ENCODE data around the gene SPOP.

SPOP gene

DNA sequence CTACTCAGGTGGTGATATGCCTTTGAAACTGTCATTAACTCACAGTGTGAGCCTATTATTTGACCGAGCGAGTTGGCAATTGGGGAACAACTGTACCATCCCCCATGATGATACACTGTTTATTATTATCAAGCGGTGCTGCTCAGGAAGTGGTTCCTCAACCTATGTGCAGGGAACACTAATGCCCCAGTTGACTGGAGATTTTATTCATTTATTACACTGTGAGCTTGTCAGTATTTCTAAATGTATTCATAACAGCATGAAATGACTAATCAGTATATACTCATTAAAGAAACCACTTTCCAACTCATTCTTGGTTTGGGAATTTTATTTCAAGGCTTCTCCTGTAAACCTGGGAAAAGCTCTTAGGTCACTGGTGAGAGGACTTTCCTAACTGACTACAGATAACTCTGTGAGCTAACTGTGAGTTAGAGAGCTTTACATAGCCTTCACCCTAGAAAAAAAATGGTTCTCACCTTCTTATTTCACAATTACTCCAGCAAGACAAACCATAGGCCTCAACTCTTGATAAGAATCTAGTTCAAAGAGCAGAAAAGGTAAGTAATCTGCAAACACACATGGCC lies 59.8 kb downstream of the SPOP start:
- in situ Hi-C loops (cut with HindIII; ENCODE audit: low sequenced_read_pairs), result no loop called here

DNA sequence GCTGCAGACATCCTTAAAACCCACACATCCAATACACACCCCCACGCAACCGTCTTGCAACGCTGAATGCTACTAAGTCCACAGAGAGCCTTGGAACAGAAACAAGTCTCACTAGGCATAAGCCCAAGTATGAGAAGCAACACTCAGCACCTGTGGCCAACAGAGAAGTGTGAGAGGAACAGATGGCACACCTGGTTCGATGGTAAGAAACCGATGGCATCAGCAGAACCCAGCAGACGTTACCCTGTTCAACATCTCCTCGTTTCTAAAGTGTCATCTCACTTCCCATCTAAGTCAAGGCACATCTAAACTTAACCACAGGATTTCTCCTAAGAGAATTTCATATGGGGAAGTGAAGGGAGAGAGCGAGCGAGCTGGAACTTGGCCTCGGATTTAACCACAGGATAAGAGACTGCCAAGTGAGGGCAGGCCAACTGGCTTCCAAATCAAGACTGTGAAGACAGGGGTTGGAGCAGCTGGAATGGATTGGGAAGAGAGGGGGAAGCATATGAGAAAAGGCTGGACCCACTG lies 61.2 kb downstream of the SPOP start:
- in situ Hi-C loops (cut with HindIII; ENCODE audit: low sequenced_read_pairs), result no loop called here

DNA sequence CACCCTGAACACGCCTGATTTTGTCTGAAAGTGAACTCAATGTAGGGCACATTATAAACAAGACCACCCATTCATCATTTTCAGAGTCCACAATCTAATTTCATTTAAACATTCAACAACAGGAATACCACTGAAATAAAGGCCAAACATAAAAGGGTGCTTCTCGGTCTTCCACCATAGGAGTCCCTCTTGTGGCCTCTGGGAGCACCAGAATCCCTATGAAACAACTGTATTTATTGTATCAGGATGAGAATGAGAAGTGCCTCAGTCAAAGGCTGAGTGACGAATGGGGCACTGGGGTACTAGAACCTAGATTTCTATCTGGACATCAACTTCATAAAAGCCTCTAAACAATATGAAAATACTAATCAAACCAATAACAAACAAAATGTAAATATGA lies 61.8 kb downstream of the SPOP start:
- in situ Hi-C loops (cut with HindIII; ENCODE audit: low sequenced_read_pairs), result no loop called here

DNA sequence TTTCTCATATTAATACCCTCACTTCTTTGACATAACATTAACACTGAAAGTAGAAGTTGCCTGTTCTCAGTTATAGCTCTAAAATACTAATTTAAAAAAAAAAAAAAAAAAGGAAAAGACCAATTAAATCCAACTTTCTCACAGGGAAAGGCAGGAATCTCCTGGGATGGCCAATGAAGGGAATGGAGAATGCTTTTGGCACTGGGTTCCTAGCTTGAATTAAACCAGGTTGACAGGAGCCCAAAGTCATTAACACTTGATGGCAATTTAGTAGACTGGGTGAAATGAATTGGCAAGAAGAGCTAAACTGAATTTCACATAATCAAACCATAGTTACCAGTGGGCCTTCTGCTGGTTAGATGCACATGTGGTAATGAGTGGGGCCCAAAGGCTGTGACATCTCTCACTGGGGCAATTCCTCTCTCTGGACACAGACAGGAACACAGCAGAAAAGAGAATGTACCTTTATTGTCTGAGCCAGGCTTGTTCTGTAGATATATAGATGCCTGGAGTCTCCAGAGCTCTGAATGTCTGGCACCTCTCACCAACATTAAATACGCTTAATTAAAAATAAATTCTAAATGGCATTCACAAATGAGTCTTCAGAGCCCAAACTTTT lies 64.6 kb downstream of the SPOP start:
- in situ Hi-C loops (cut with HindIII; ENCODE audit: low sequenced_read_pairs), result no loop called here

DNA sequence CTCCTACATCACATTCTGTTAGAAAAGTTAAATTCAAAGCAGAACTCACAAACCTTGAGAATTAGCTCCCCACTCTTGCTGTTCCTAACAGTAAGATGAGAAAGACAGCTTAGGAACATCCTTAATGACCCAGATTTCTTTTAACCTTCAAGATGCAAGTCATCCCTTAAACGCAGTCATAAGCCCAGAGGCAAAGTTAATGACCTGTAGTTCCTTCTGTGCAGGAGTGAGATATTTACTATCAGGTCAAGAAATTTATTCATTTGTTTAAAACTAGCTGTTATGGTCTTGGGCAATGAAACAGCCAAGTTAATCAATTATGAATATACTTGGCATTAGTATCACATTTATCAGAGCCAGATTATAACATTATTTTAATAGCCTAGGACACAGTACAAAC lies 65.2 kb downstream of the SPOP start:
- in situ Hi-C loops (cut with HindIII; ENCODE audit: low sequenced_read_pairs), result no loop called here

DNA sequence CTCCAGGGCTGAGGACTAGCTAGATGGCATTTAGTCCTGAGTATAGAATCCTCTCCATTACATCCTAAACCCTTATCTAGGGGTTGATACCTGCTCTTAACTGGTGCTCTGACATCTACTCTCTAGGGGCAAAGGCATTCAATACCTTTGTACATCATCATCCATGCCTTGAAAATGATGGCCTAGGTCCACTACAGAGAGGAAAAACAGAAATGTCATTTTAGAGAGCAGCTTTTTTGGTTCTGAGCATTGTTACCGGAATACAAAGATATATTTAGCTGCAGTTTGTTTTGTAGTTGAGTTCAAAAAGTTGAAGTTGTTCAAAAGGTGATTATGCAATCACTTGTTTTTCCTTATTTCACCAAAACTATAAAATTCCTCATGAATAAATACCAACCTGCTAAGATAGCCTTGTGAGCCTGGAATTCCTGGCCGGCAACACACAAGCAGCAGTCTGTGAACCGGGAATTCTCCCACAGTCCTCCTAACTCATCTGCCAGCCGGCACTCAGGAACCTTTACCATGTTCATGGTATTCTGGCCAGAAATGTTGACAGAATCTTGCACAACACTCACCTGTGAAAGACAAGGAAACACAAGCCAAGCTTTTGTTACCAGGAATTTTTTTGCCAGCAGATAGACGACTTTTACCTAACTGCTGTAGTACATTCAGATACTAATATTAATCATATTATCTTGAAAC lies 66.9 kb downstream of the SPOP start:
- in situ Hi-C loops (cut with HindIII; ENCODE audit: low sequenced_read_pairs), result no loop called here

DNA sequence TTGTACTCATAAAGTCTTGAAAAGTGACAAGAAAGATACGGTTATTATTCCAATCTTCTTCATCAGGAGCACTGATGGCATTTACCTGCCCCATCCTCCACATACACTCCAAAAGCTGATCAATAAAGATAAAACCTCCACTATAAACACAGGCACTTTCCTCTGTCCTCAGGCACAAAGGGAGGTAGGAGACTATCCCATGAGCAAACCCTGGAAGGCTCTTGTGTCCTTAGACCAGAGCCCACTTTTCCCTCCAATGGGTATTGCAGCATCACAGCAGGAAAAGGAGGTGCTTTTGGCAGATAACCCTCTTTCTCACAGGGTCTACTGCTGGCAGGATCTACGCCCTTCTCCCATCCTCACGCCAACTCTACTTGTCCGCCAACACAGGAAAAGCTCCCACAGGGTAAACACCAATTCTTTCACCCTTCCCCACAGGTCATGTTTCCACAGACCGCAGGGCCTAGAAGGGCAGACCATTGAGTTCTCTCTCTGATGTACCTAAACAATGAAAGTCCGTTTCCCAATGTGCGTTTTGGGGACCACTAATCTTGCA lies 73.5 kb downstream of the SPOP start:
- in situ Hi-C loops (cut with HindIII; ENCODE audit: low sequenced_read_pairs), result no loop called here

DNA sequence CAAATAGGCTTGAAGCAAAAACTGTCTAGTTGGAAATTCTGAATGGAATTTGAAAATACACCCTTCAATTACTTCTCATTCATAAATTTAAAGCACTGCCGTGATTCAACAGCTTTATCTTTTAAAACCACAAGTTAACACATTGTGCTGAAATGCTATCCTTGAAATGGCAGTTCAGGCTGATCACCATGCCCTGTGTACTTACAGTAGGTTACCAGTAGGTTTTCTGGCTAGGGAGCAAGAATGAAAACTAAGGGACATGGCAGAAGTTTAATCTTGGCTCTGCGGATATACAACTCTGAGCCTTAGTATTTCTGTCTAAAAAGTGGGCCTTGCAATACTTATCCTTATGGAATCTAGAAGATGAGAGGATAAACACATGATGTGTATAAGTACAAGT lies 74.2 kb downstream of the SPOP start:
- in situ Hi-C loops (cut with HindIII; ENCODE audit: low sequenced_read_pairs), result no loop called here

DNA sequence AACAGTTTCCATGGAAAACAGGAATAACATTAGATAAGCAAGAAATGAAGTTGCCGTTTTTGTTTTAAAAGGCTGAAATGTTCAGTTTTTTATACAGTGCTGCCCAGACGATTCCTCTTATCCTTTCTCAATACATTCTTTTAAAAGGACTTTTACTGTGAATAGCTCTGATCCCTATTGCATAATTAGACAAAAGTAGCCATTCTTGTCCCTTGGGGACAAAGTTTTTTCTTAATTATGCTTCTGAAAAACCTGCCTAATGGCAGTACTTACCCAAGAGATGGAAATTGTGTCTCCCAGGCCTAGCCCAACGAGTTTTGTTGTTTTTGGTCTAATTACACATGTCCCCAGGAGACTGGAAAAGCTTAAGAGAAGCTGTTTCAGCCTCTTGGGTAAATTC lies 74.7 kb downstream of the SPOP start:
- in situ Hi-C loops (cut with HindIII; ENCODE audit: low sequenced_read_pairs), result no loop called here

DNA sequence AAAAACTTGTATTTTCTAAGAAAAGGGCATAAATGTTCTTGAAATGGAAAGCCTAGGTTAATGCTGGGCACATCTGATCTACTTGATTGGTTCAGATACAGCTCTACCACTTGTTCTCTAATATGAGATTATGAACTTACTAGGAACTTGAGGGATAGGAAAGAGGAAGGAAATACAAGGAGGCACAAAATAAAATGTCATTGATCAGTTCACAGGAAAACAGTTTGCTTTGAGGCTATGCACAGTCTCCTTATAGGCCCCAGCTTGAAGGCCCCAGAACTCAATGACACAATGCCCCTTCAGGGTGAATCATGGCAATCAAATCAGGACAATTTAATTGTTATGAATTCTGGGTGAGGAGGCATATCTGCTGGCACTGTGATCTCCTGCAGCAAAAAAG lies 75.1 kb downstream of the SPOP start:
- in situ Hi-C loops (cut with HindIII; ENCODE audit: low sequenced_read_pairs), result no loop called here

DNA sequence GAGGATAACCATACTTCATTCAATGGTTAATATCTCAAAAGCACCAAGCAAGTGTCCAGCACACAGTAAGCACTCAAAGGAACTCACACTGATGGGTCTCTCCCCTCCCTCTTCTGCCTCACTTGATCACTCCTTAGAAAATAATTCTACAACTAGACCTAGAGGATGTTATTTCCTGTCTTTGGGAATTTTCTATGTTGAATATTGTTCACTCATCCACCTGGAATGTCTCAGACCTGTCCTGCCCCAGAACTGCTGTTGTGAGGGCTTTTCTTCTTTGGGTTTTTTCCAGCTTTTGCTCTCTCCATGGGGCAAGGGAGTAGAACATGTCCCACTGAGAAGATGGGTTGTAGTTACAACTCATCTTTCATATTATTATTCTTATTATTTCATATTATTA lies 76.9 kb downstream of the SPOP start:
- in situ Hi-C loops (cut with HindIII; ENCODE audit: low sequenced_read_pairs), result no loop called here

DNA sequence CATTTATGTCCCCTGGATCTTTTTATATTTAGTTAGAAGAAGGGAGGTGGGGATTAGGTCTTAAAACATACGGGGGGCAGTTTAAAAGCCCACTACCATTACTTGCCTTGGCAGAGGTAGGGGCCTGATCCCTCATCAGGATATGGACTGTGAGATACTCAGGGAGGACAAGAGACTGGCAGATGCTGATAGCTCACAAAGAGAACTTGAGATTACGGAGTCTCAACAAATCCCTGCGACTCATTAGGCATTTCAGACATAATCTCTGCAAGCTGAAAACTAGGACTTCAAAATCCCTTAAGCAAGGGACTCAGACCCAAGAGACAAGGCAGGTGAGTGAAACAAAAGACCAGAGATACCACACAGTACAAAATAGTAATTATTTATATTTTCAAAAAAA lies 79.0 kb downstream of the SPOP start:
- in situ Hi-C loops (cut with HindIII; ENCODE audit: low sequenced_read_pairs), result no loop called here

DNA sequence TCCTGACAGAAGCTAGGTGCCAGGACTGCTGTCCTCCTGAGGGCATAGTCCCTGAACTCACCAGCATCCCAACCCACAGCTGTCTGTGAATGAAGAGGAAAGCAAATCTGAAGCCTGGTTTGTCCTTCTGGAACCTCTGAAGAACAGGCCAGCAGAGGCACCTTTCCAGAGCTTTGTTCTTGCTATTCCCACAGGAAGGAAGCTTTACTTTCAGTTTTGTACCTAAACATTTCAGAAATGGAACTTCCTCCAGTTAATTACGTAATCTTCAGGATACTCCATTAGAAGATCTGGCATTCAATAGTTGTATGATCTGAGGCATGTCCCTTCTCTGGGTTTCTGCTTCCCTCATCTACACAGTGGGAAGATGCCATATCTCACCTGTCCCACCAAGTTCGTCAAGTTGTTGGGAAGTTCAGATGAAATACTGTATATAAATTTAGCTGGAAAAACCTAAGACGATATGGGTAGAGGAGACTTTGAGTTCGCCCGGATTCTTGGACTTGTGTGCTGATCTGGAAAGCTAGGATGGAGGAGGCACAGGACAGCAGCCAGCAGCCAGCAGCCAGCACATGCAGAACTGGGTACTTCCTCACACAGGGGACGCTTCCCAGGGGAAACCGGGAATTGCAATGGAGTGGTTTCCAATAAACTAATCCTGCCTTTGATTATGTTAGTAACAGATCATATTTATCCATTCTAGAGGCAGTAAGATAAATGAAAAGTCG lies 79.8 kb downstream of the SPOP start:
- in situ Hi-C loops (cut with HindIII; ENCODE audit: low sequenced_read_pairs), result no loop called here

DNA sequence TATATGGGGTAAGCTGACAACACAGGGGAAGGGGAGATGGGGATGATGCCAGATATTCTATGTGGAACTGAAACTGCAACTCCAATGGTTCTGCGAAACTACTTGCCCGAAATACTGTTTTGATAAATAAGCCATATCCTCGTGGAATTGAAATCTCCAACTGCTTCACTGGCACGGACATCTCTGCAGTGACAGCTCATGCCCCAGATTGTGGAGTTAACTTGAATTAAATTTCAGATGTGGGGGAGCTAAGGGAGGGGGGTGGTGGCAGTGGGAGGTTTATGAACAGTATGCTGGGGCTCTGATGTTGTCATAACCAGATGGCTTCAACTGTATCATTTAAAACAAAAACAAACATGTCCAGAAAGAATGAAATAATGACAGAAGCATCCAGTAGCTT lies 80.5 kb downstream of the SPOP start:
- in situ Hi-C loops (cut with HindIII; ENCODE audit: low sequenced_read_pairs), result no loop called here

DNA sequence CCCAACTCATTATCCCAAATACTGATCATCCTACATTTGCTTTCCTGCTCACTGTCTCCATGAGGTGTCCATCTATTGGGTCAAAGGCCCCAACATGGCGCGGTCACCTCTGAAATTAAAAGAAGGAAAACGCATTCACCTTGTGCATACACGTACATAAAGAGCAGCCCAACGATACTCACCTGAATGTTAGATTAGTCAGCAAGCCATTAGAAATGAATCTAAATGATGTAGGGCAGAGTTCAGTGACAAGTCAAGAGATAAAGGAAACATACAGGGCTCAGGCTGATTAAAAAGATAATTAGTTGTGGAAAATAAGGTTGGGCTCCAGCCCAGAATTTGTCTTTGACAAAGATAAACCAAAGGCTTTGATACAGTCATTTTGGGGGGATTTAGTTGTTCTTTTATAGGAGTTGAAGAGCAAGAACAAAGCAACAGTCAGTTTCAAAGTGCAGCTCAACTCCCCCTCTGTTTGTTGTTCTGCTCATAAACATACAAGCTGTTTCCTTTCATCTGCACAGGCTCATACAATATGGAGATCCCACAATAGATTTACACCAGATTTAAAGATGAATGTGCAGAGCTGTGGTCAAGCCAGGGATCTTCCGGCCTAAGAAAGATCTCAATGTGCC lies 81.2 kb downstream of the SPOP start:
- in situ Hi-C loops (cut with HindIII; ENCODE audit: low sequenced_read_pairs), result no loop called here

DNA sequence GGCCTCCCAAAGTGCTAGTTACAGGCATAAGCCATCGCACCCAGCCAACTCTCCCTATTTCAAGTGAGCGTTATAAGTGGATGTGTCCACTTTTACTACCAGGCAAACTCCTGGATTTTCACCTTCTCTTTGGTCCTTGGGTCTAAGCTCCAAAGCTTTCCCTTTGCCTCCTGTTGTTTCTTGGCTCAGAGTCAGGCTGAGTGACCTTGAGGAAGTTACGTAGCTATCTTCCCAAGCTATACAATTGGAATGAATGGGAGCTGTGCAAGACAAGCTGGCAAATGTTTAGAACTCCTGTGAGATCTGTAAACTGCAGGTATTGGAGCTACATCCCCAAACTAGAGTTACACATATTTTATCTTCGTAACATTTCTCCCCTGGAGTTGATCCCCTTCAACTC lies 81.9 kb downstream of the SPOP start:
- in situ Hi-C loops (cut with HindIII; ENCODE audit: low sequenced_read_pairs), result no loop called here

DNA sequence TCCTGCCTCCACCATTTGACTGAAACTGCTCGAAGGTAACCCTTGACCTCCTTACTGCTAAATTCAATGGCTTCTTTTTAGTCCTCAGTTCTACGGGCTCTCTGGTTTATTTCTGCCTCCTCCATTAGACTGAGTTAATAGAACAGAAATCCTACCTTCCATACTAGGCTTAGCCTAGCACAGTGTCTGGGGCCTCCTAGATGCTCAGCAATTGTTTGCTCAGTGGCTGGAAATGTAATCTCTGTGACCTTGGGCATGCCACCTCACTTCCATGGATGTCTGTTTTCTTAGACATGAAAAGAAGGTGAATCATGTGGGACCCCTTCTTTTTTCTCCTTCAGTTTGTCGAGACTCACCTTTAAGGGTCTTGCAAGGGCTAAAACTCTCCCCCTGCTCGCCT lies 82.6 kb downstream of the SPOP start:
- in situ Hi-C loops (cut with HindIII; ENCODE audit: low sequenced_read_pairs), result no loop called here

DNA sequence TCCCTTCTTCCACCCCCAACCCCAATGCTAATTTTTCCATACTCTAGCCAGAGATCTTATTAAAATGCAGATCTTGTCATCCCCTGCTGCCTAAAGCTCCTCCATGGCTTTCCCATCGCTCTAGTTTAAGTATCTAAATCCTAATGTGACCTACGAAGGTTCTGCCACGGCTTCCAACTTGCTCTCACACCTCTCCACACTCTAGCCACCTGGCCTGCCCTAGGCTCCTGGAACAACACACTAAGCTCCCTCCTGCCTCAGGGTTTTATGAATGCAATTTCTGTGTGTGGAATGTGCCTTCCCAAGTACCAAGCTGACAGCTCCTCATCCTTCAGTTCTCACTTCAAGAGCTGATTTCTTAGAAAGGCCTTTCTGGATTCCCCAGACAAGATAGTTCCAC lies 85.6 kb downstream of the SPOP start:
- in situ Hi-C loops (cut with HindIII; ENCODE audit: low sequenced_read_pairs), result no loop called here

DNA sequence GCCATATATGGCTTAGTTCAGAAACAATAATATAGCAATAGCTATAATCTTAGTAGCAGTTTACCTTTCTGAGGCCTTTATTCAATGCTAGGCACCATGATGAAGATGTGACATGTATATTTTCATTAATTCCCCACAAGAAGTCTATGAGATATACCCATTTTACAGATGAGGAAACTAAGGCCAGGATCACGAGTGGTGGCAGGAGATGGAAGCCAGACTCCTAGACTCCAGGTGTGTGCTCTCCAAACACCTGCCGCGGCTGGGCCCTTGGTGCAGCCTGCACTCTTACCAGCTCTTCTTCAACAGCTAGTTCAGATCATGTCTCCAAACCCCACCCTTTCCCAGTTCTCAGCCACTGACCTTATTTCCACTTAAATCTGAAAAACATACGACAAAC lies 87.0 kb downstream of the SPOP start:
- in situ Hi-C loops (cut with HindIII; ENCODE audit: low sequenced_read_pairs), result no loop called here

DNA sequence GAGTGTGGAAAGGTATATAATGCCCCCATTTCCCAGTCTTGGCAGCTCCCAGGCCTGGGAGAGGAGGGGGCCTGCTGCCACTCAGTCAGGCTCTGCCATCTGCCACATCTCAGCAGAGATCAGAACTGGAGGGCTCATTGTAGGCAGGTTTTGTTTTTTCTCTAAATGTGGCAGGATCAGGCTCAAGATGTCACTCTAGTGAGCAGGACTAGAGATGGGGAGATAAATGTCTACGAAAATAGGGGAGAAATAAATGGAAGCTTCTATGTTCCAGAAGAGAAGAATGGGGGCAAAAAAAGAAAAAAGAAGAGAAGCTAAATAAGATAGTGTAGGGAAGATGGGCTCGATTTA lies 88.3 kb downstream of the SPOP start:
- in situ Hi-C loops (cut with HindIII; ENCODE audit: low sequenced_read_pairs), result no loop called here
